ENCODE results near the gene COMMD7. TPM values are rescaled to one million over a fixed set of nuclear protein-coding genes. Genes with fewer than 3 reads are reported as not detected.

COMMD7 gene
- 10 to 100 TPM; 29.6 to 37.0 (median 36.6) TPM for total RNA-seq
- long read RNA-seq, donor 1, transcript COMMD7-201 (9 exons, 1,900 nt): major isoform, 60 of 71 reads
- long read RNA-seq, donor 1, partial matches to known transcripts: 5 of 71 reads
- long read RNA-seq, donor 1, other reads (novel, unspliced or antisense): 2 of 71 reads
- long read RNA-seq, donor 2, transcript COMMD7-201 (9 exons, 1,900 nt): major isoform, 31 of 34 reads
- long read RNA-seq, donor 2, partial matches to known transcripts: 1 of 34 reads
- long read RNA-seq, donor 2, other reads (novel, unspliced or antisense): 1 of 34 reads

DNA sequence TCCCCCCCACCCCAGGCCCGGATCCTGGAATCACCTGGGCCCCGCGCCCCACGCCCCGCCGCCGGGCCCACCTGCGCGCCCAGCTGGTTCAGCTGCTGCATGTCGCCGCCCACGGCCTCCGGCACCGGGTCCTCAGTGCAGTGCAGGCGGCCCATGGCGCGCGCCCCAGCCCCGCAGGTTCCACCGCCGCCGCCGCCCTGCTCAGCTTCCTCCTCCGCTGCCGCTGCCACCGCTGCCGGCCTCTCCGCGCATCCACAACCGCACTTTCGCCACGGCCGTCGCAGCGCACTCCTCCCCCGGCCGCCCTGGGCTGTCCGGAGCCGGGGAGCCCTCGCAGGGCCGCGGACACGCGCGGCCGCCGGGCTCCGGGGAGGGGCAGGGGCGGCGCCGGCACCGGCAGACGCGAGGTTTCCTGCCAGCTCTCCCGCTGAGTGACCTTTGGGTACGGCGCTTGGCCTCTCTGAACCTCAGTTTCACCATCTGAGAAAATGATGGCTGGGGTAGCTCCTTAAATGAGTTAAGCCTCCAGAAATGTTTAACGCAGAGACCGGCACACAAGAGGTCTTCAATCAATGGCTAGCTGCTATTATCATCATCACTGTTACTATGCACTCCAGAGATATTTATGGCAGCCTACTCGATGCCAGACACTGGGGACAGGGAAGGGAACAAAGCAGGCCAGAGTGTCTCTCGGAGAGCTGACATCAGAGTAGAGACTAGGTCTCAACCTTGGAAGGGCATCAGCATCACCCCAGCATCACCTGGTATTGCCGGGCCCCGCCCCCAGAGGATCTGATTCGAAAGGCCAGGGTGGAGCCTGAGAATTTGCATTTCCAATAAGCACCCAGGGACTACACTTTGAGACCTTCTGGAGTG lies at the start of gene COMMD7:
Gene COMMD7, minus strand, starts transcription at position 231 of the 876 bp plus-strand sequence. Its CDS starts 76 bp downstream, at position 155.
- Histone ChIP-seq H3K36me3 (ENCODE audit: low read depth) (no peaks in the 10 kb centered on the region), H3K4me1 (ENCODE audit: low read depth) (peaks cover 11% of the 10 kb centered on the region)
- intact Hi-C loops (cut with DNase I, micrococcal nuclease): no loop called here

DNA sequence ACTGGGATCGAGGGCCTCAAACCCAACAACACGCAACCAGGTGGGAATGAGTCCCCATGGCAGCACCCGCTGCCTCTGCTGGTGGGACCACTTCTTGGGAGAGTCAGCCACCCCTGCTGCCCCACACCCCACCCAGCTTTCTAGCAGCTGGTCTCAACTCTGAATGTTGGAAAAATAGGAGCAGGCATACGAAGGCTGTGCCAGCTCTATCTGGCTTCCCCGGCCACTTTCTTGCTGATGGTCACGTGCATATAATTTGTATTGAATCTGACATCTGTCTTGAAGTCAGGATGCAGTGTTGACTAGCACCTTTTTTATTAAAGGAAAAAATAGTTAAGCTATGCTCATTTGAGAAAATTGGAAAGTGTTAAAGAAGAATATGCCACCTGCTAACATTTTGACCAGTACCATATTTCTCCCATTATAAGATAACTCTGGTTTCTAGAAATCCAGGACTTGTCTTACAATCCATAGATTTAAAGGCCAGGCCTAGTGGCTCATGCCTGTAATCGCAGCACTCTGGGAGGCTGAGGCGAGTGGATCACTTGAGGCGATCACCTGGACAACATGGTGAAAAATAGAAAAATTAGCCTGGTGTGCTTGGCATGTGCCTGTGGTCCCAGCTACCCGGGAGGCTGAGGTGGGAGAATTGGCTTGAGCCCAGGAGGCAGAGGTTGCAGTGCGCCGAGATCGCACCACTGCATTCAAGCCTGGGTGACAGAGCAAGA lies 49.6 kb upstream of the COMMD7 start:
- Histone ChIP-seq H3K4me3 (no peak overlapping the region), H3K9me3 (no peaks in the 10 kb centered on the region), H3K36me3 (ENCODE audit: low read depth) (no peaks in the 10 kb centered on the region), H3K4me1 (ENCODE audit: low read depth) (no peaks in the 10 kb centered on the region)
- DNase-seq (no peak), ATAC-seq (no peak)
- TF ChIP-seq, protein P1, sequence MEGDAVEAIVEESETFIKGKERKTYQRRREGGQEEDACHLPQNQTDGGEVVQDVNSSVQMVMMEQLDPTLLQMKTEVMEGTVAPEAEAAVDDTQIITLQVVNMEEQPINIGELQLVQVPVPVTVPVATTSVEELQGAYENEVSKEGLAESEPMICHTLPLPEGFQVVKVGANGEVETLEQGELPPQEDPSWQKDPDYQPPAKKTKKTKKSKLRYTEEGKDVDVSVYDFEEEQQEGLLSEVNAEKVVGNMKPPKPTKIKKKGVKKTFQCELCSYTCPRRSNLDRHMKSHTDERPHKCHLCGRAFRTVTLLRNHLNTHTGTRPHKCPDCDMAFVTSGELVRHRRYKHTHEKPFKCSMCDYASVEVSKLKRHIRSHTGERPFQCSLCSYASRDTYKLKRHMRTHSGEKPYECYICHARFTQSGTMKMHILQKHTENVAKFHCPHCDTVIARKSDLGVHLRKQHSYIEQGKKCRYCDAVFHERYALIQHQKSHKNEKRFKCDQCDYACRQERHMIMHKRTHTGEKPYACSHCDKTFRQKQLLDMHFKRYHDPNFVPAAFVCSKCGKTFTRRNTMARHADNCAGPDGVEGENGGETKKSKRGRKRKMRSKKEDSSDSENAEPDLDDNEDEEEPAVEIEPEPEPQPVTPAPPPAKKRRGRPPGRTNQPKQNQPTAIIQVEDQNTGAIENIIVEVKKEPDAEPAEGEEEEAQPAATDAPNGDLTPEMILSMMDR (IDR thresholded peaks at IDR 0.05): no peak
- intact Hi-C loops (cut with DNase I, micrococcal nuclease): no loop called here

More for the DNA sequence above, at the start of gene COMMD7:
- ATAC-seq (peak; percentile 90), DNase-seq (peak; percentile 70 to 84 (median 75))
- H3K4me3 ChIP-seq: peak within 1 kb of the TSS; percentile 67
- no peaks in the 10 kb centered on the region for H3K9me3 ChIP-seq
- TF ChIP-seq, protein P1 (IDR thresholded peaks at IDR 0.05): no peak

DNA sequence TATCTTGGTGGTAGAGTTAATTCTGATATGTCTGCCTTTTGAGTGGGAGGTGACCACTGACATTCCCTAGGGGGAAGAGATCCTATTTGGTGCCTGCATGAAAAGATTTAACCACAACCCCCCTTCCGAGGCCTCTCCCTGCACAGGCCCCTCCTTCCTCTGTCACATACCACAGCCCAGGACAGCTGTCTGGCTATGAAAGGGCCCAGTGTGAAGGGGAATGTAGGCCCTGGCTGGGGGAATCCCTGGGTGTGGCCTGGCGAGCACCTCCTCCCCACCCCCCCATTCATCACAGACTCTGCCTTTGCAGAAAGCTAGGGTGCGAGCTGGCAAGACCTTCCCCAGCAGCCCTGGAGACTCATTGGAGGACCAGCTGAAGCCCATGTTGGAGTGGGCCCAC lies 49.0 kb upstream of the COMMD7 start:
- no peaks in the 10 kb centered on the region for H3K9me3 ChIP-seq
- no peak for DNase-seq
- no peaks in the 10 kb centered on the region for H3K4me1 ChIP-seq (ENCODE audit: low read depth)
- intact Hi-C loops (cut with DNase I, micrococcal nuclease): no loop called here
- no peaks in the 10 kb centered on the region for H3K36me3 ChIP-seq (ENCODE audit: low read depth)
- ATAC-seq: no peak
- no peak overlapping the region for H3K4me3 ChIP-seq
- TF ChIP-seq, protein P1 (IDR thresholded peaks at IDR 0.05): no peak

DNA sequence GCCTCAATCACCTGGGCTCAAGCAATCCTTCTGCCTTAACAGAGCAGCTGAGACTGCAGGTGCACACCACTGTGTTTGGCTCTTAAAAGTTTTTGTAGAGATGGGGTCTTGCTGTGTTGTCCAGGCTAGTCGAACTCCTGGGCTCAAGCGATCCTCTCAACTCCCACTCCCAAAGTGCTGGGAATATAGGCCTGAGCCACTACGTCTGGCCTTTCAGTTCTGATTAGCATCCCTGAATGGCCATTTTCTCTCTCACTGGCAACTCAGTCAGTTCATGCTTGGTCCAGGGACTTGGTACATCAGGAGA lies 47.4 kb upstream of the COMMD7 start:
- Histone ChIP-seq H3K4me3 (no peak overlapping the region), H3K9me3 (no peaks in the 10 kb centered on the region), H3K36me3 (ENCODE audit: low read depth) (no peaks in the 10 kb centered on the region), H3K4me1 (ENCODE audit: low read depth) (no peaks in the 10 kb centered on the region)
- TF ChIP-seq, protein P1 (IDR thresholded peaks at IDR 0.05): no peak
- ATAC-seq: no peak
- intact Hi-C loops (cut with DNase I, micrococcal nuclease): no loop called here
- no peak for DNase-seq

DNA sequence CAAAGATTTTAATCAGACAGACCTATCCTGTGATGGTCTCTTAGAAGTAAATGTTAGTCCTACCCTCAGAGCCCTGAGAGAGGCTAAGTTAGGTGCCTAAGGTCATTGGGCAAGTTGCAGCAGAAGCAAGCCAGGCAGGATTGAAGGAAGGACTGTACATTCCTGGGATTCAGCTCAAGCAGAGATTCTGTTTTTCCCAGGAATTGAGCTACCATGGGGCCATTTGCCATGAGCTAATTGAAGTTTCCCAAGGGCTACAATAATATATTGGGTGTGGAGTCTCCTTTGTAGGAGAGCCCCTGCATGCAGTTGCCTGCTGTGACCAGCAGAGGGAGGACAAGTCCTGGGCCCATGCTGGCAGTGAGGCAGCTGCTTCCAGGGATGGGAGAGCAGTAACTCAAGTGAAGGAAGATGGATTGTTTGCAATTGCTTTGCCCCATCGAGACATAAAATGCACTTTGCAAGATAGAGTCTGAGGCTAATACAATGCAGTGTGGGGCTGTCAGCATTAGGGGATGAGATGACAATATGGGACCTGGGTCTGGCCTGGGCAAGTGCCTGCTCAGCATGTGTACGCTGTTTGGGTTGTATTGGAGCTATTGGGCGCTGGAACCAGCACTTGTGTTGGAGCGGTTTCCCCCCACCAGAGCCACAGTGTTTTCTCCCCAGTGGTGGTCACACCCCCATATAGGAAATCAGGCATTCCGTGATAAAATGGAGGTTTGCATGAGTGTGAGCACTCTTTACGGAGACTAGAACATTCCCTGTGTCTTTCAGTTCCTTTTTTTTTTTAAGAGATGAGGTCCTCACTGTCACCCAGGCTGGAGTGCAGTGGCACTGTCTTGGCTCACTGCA lies 46.9 kb upstream of the COMMD7 start:
- Histone ChIP-seq H3K9me3 (no peaks in the 10 kb centered on the region), H3K36me3 (ENCODE audit: low read depth) (no peaks in the 10 kb centered on the region), H3K4me3 (no peak overlapping the region), H3K4me1 (ENCODE audit: low read depth) (no peaks in the 10 kb centered on the region)
- DNase-seq: peak; percentile 62 to 82 (median 81)
- intact Hi-C loops (cut with DNase I, micrococcal nuclease): no loop called here
- TF ChIP-seq, protein P1 (IDR thresholded peaks at IDR 0.05): peak; percentile 99
- ATAC-seq: peak; percentile 97
